D721Med (cell line): Measurements from ENCODE around the gene NFX1.

Source experiments
- DNase-seq: peaks from one replicate; pipeline ENCODE4 v3.0.0; 2011; ENCODE audit warnings: low spot score; ENCODE audit not compliant: insufficient read length
- FAIRE-seq: peaks from 2 replicates; lab custom pipeline; 2011; peaks lifted over from hg19 to GRCh38; lab: Jason Lieb, UNC
- CTCF ChIP-seq: IDR thresholded peaks from 2 replicates; pipeline ENCODE4 v1.5.1; 2012; ENCODE audit warnings: mild to moderate bottlenecking, control low read depth; ENCODE audit not compliant: insufficient read depth; ENCODE audit errors: missing control alignments

The NFX1 gene

GRCh38 chr9:33256236-33256635 lies 34.1 kb upstream of the NFX1 start:
- no peak for TF ChIP-seq CTCF
- FAIRE-seq, result no peak

GRCh38 chr9:33257276-33257675 lies 33.0 kb upstream of the NFX1 start:
- no peak for TF ChIP-seq CTCF
- DNase-seq (no peak), FAIRE-seq (no peak)

More at GRCh38 chr9:33256236-33256635, 34.1 kb upstream of the NFX1 start:
- DNase-seq, result no peak

GRCh38 chr9:33260372-33260771 lies 29.9 kb upstream of the NFX1 start:
- TF ChIP-seq CTCF, result no peak
- FAIRE-seq (no peak), DNase-seq (no peak)

- DNase-seq (no peak), FAIRE-seq (no peak)
- no peak for TF ChIP-seq CTCF
Measured at GRCh38 chr9:33263131-33264002, 26.9 kb upstream of the NFX1 start.

- FAIRE-seq, result no peak
- no peak for TF ChIP-seq CTCF
- DNase-seq, result no peak
Measured at GRCh38 chr9:33264003-33264472, 26.3 kb upstream of the NFX1 start.

GRCh38 chr9:33264473-33265177 lies 25.7 kb upstream of the NFX1 start, which contains the start of the genes BAG1 and CHMP5:
TSS of gene BAG1 (minus strand) at chr9:33264708.
TSS of gene CHMP5 (plus strand) at chr9:33265049. CDS start at chr9:33265079, 30 bp downstream.
- peak; percentile 15 for TF ChIP-seq CTCF
- FAIRE-seq (no peak), DNase-seq (peak; percentile 90)
